Cardiac ventricle fibroblast (primary cell): ENCODE results near the gene KDM5A. TPM values are rescaled to one million over a fixed set of nuclear protein-coding genes. Genes with fewer than 3 reads are reported as not detected.

Experiments used
- total RNA-seq: library from RNA; depleted of rRNA; stranded (reverse); fragments of >200 nt; gene quantifications from 2 replicates; pipeline ENCODE4 v1.2.3, GENCODE V29; 2015

The KDM5A gene
- total RNA-seq, result 35.5 and 52.6 TPM in 2 replicates

GRCh38 chr12:389142-390096 is at the start of gene KDM5A:
TSS of gene KDM5A (minus strand) at chr12:389320. CDS start at chr12:389091, 229 bp downstream.

DNA sequence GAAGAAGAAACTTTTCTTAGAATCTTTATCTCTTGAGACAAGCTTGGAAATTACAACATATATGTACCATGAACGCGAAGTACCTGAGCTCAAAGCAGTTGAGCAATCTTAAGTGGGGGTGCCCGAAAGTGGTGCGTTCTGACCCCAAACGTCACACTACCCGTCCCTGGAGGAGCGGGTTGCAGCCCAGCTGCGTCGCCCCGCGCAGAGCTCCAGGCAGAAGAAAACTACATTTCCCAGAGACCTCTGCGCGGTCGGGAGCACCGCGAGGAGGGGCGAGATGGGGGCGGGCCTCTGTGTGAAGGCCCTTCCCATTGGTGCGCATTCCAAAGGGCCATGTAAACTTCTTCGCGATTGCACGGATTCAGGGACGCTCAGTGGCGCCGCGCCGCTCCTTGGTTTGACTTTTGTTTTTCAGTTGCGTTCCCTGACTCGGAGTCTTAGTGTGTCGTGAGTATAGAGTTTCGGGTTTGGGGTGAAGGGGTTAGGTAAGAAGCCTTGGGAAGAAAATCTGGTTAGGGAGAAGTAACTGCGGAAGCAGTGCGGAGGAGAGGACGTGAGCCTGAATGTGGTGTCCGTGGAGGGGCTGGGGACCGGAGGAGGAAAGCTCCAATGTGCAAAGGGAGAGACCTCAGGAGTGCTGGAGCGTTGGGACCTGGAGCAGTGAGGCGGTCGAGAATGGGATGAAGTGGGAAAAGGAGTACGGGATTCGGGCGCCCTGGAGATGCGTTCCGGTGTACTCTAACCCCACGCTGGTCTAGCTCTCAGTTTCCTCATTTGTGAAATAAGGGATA is 12.3 kb upstream of the KDM5A start, which contains the start of gene CCDC77:
Gene CCDC77, plus strand, starts transcription at position 410 of the 794 bp plus-strand sequence. CDS start 7,740 bp downstream, outside the sequence.

DNA sequence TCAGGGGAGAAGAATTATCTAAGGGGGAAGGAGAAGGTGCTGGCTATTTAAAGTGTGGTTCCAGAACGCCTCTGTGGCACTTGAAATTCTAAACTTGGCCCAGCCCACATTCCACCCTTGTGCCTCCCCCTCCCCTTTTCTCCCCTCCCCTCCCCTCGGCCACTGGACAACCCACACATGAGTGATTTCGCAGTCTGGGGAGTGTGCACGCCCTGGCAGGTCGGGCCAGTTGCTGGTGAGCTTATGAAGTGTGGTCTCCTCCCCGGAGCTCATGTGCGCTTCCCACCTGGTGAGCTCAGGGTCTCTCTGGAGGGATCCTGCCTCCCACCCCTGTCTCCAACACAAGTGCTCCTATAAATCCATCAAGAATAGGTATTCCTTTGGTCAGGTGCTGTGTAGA is 126.3 kb downstream of the KDM5A start, which contains the start of gene SLC6A13:
Gene SLC6A13, minus strand, starts transcription at position 20 of the 400 bp plus-strand sequence. CDS start 2,784 bp downstream, outside the sequence.

Other genes starting within 250 kb of the KDM5A start
- gene SLC6A12, start 175.2 kb downstream of the KDM5A start, total RNA-seq, result not detected in 2 replicates
- 0.05 TPM in 1 of 2 replicates, not detected in the other for gene SLC6A13, start 126.5 kb downstream of the KDM5A start, total RNA-seq
- gene CCDC77, start 12.3 kb upstream of the KDM5A start, total RNA-seq, result 4.0 and 4.7 TPM in 2 replicates
- not detected in 2 replicates for gene B4GALNT3, start 70.6 kb upstream of the KDM5A start, total RNA-seq